ENCODE results near the gene HOXA3. TPM values are rescaled to one million over a fixed set of nuclear protein-coding genes. Genes with fewer than 3 reads are reported as not detected.

The HOXA3 gene
- total RNA-seq, 8 experiments from 2014 or later, result 1.4 to 38.6 (median 18.7) TPM

- in situ Hi-C loops (cut with MboI; ENCODE audit: low pct_unique_long_range_greater_than_20kb in 2 of 9, low sequenced_read_pairs in 9 of 9, unreplicated experiment in 9 of 9), result loop anchor here in 6 of 9 experiments (10.0 to 25.0 kb wide), 6 partner anchors 593 to 1332 kb away; no protein-coding TSS in a partner anchor
- Histone ChIP-seq H3K4me1 (replicated peaks in 1 of 2) (peaks cover 0 to 4% of the 10 kb centered on the region in 2 donors), H3K4me3 (no peak overlapping the region), H3K27ac (no peak overlapping the region)
- ATAC-seq (replicated peaks in 6 of 8), result no peak
- WGBS, 10 experiments, result 0 to 100% (median 28%) methylated on average over 1 to 2 of the region's 2 CpGs; no CpG with 5 or more reads in 1 of the 10 experiments
Measured at GRCh38 chr7:27194002-27194352, 41.6 kb upstream of the HOXA3 start.

- WGBS, 10 experiments, result 0 to 93% (median 20%) methylated on average over 1 to 17 of the region's 29 CpGs; no CpG with 5 or more reads in 1 of the 10 experiments
- Histone ChIP-seq H3K4me1 (replicated peaks in 1 of 2) (peaks cover 0 to 9% of the 10 kb centered on the region in 2 donors), H3K27ac (no peak overlapping the region), H3K4me3 (no peak overlapping the region)
- in situ Hi-C loops (cut with MboI; ENCODE audit: low pct_unique_long_range_greater_than_20kb in 2 of 9, low sequenced_read_pairs in 9 of 9, unreplicated experiment in 9 of 9), result loop anchor here in 6 of 9 experiments (10.0 to 25.0 kb wide), 6 partner anchors 594 to 1331 kb away; no protein-coding TSS in a partner anchor
- ATAC-seq (replicated peaks in 6 of 8), result no peak
Measured at GRCh38 chr7:27193335-27194001, 41.1 kb upstream of the HOXA3 start.

GRCh38 chr7:27192546-27193334 is 40.4 kb upstream of the HOXA3 start:
- WGBS, 10 experiments, result 0 to 95% (median 3%) methylated on average over 4 to 22 of the region's 78 CpGs; no CpG with 5 or more reads in 4 of the 10 experiments
- H3K4me3 ChIP-seq, result no peak overlapping the region
- ATAC-seq (replicated peaks in 6 of 8), result peak; percentile 6 to 64 (median 36)
- H3K27ac ChIP-seq, result no peak overlapping the region
- in situ Hi-C loops (cut with MboI; ENCODE audit: low pct_unique_long_range_greater_than_20kb in 2 of 9, low sequenced_read_pairs in 9 of 9, unreplicated experiment in 9 of 9), result loop anchor here in 6 of 9 experiments (10.0 to 25.0 kb wide), 6 partner anchors 595 to 1330 kb away; no protein-coding TSS in a partner anchor
- peaks cover 0 to 10% of the 10 kb centered on the region in 2 donors for H3K4me1 ChIP-seq (replicated peaks in 1 of 2)

- 0 to 100% (median 9%) methylated on average over 1 to 12 of the region's 42 CpGs; no CpG with 5 or more reads in 3 of the 10 experiments for WGBS, 10 experiments
- ATAC-seq (replicated peaks in 6 of 8), result peak in 4 of 8 experiments; percentile 22 to 42 (median 28)
- Histone ChIP-seq H3K27ac (no peak overlapping the region), H3K4me3 (no peak overlapping the region), H3K4me1 (replicated peaks in 1 of 2) (peaks cover 0 to 10% of the 10 kb centered on the region in 2 donors)
- in situ Hi-C loops (cut with MboI; ENCODE audit: low pct_unique_long_range_greater_than_20kb in 2 of 9, low sequenced_read_pairs in 9 of 9, unreplicated experiment in 9 of 9), result loop anchor here in 6 of 9 experiments (10.0 to 25.0 kb wide), 6 partner anchors 595 to 1330 kb away; no protein-coding TSS in a partner anchor
Measured at GRCh38 chr7:27191833-27192545, 39.6 kb upstream of the HOXA3 start.

GRCh38 chr7:27191161-27191731 is 38.9 kb upstream of the HOXA3 start:
- ATAC-seq (replicated peaks in 6 of 8), result no peak
- Histone ChIP-seq H3K4me3 (no peak overlapping the region), H3K4me1 (replicated peaks in 1 of 2) (peaks cover 0 to 10% of the 10 kb centered on the region in 2 donors), H3K27ac (no peak overlapping the region)
- in situ Hi-C loops (cut with MboI; ENCODE audit: low pct_unique_long_range_greater_than_20kb in 2 of 9, low sequenced_read_pairs in 9 of 9, unreplicated experiment in 9 of 9), result loop anchor here in 6 of 9 experiments (10.0 to 25.0 kb wide), 6 partner anchors 596 to 1329 kb away; no protein-coding TSS in a partner anchor
- WGBS, 10 experiments, result 0 to 94% (median 15%) methylated on average over 1 to 10 of the region's 15 CpGs; no CpG with 5 or more reads in 2 of the 10 experiments

- in situ Hi-C loops (cut with MboI; ENCODE audit: low pct_unique_long_range_greater_than_20kb in 2 of 9, low sequenced_read_pairs in 9 of 9, unreplicated experiment in 9 of 9), result loop anchor here in 6 of 9 experiments (10.0 to 25.0 kb wide), 6 partner anchors 597 to 1328 kb away; no protein-coding TSS in a partner anchor
- WGBS, 10 experiments, result 0 to 68% (median 47%) methylated on average over 1 to 6 of the region's 7 CpGs; no CpG with 5 or more reads in 1 of the 10 experiments
- peaks cover 0 to 10% of the 10 kb centered on the region in 2 donors for H3K4me1 ChIP-seq (replicated peaks in 1 of 2)
Measured at GRCh38 chr7:27189997-27190748, 37.8 kb upstream of the HOXA3 start.

GRCh38 chr7:27189295-27189996 is 37.1 kb upstream of the HOXA3 start:
- no peak overlapping the region for H3K4me3 ChIP-seq
- peak in 4 of 8 experiments; percentile 6 to 25 (median 16) for ATAC-seq (replicated peaks in 6 of 8)
- in situ Hi-C loops (cut with MboI; ENCODE audit: low pct_unique_long_range_greater_than_20kb in 2 of 9, low sequenced_read_pairs in 9 of 9, unreplicated experiment in 9 of 9), result loop anchor here in 6 of 9 experiments (25.0 kb wide), 5 partner anchors 598 to 1327 kb away; no protein-coding TSS in a partner anchor
- 0 to 100% (median 87%) methylated on average over 1 to 8 of the region's 22 CpGs; no CpG with 5 or more reads in 5 of the 10 experiments for WGBS, 10 experiments
- no peak overlapping the region for H3K27ac ChIP-seq
- peaks cover 0 to 10% of the 10 kb centered on the region in 2 donors for H3K4me1 ChIP-seq (replicated peaks in 1 of 2)

More at GRCh38 chr7:27189997-27190748, 37.8 kb upstream of the HOXA3 start:
- Histone ChIP-seq H3K4me3 (no peak overlapping the region), H3K27ac (no peak overlapping the region)
- peak in 1 of 8 experiments; percentile 7 for ATAC-seq (replicated peaks in 6 of 8)

- ATAC-seq (replicated peaks in 6 of 8), result peak in 1 of 8 experiments; percentile 10
- H3K4me1 ChIP-seq (replicated peaks in 1 of 2), result peaks cover 0 to 14% of the 10 kb centered on the region in 2 donors
Measured at GRCh38 chr7:27188386-27189294, 36.3 kb upstream of the HOXA3 start.

GRCh38 chr7:27187475-27188385 is 35.3 kb upstream of the HOXA3 start:
- 0 to 86% (median 3%) methylated on average over 2 to 23 of the region's 46 CpGs; no CpG with 5 or more reads in 3 of the 10 experiments for WGBS, 10 experiments
- H3K27ac ChIP-seq, result no peak overlapping the region
- ATAC-seq (replicated peaks in 6 of 8), result no peak
- H3K4me3 ChIP-seq, result no peak overlapping the region
- H3K4me1 ChIP-seq (replicated peaks in 1 of 2), result peaks cover 0 to 17% of the 10 kb centered on the region in 2 donors
- in situ Hi-C loops (cut with MboI; ENCODE audit: low pct_unique_long_range_greater_than_20kb in 2 of 9, low sequenced_read_pairs in 9 of 9, unreplicated experiment in 9 of 9), result loop anchor here in 6 of 9 experiments (25.0 kb wide), 5 partner anchors 600 to 1325 kb away; no protein-coding TSS in a partner anchor

More at GRCh38 chr7:27188386-27189294, 36.3 kb upstream of the HOXA3 start:
- H3K27ac ChIP-seq, result no peak overlapping the region
- 0 to 100% (median 10%) methylated on average over 2 to 19 of the region's 49 CpGs; no CpG with 5 or more reads in 1 of the 10 experiments for WGBS, 10 experiments
- no peak overlapping the region for H3K4me3 ChIP-seq
- in situ Hi-C loops (cut with MboI; ENCODE audit: low pct_unique_long_range_greater_than_20kb in 2 of 9, low sequenced_read_pairs in 9 of 9, unreplicated experiment in 9 of 9), result loop anchor here in 6 of 9 experiments (25.0 kb wide), 5 partner anchors 599 to 1326 kb away; no protein-coding TSS in a partner anchor

All from motor neuron (in vitro differentiated cells).